ENCODE data around the gene TRIO. TPM values are rescaled to one million over a fixed set of nuclear protein-coding genes. Genes with fewer than 3 reads are reported as not detected.
A peak's percentile ranks its signal among the peaks of the same experiment; 100 is the strongest.

The TRIO gene
- total and polyA plus RNA-seq, 2 donors (not counting 3 experiments of a cell fraction or from before 2014, with no cell fraction given) = 82.9 to 248 TPM

GRCh38 chr5:14156290-14156649 lies 13.1 kb downstream of the TRIO start:
- dilution Hi-C loops (cut with MboI; ENCODE audit: extremely low pct_ligation_motif_present, low sequenced_read_pairs) = no loop called here
- Histone ChIP-seq H2AFZ (ENCODE audit: low read depth, low read length) (no peak overlapping the region), H3K4me1 (ENCODE audit: control insufficient read depth, extremely low read depth, insufficient read depth, low read length) (peaks cover 59% of the 10 kb centered on the region), H3K9me3 (replicated peaks; ENCODE audit: control insufficient read depth, insufficient read depth, low read length) (no peaks in the 10 kb centered on the region), H3K27ac (ENCODE audit: insufficient read depth, low read depth, low read length) (peak overlapping the region; percentile 97), H3K4me2 (ENCODE audit: insufficient read depth, low read length) (peak overlapping the region; percentile 87), H3K9ac (replicated peaks; ENCODE audit: extremely low read depth, insufficient read depth, low read length) (peak overlapping the region; percentile 89), H3K4me3 (replicated peaks in 1 of 3; ENCODE audit: insufficient read depth in 1 of 3, low read depth in 1 of 3, low read length in 3 of 3) (no peak overlapping the region), H3K9me1 (replicated peaks; ENCODE audit: control insufficient read depth, extremely low read depth, insufficient read depth, low read length) (no peaks in the 10 kb centered on the region), H3K79me2 (ENCODE audit: control insufficient read depth, insufficient read depth, low read length) (peaks cover 99% of the 10 kb centered on the region), H3K27me3 (ENCODE audit: control insufficient read depth in 2 of 2, insufficient read depth in 2 of 2, low read length in 2 of 2) (no peaks in the 10 kb centered on the region), H3K36me3 (ENCODE audit: control insufficient read depth in 2 of 2, extremely low read depth in 1 of 2, insufficient read depth in 2 of 2, low read length in 2 of 2) (no peaks in the 10 kb centered on the region), H4K20me1 (replicated peaks; ENCODE audit: control insufficient read depth, extremely low read depth, insufficient read depth, low read length) (peaks cover 11% of the 10 kb centered on the region)
- BruUV-seq (replicated peaks) = TSS peak; percentile 42
- DNase-seq (ENCODE audit: low read depth, low spot score) (no peak), FAIRE-seq (no peak)
- CTCF ChIA-PET = interaction anchor here (0.8 to 4.4 kb wide), 17 partner anchors 9 to 169 kb away, joined by 3 to 26 read pairs (median 5); partner anchors contain the start of gene TRIO
- intact Hi-C loops (cut with micrococcal nuclease) = loop anchor here (2.0 kb wide), 1 partner anchor 31 kb away; no protein-coding TSS in a partner anchor
- TF ChIP-seq POLR2AphosphoS5 (IDR thresholded peaks at IDR 0.05; ENCODE audit: insufficient read depth, low read depth, low read length) = no peak
- no peak for TF ChIP-seq GATA2 (IDR thresholded peaks at IDR 0.05; ENCODE audit: insufficient read depth, insufficient read length, low read depth, low read length)
- TF ChIP-seq EZH2 (IDR thresholded peaks at IDR 0.05; ENCODE audit: borderline replicate concordance, low read depth, low read length, severe bottlenecking) = no peak
- TF ChIP-seq MYC (IDR thresholded peaks at IDR 0.05; ENCODE audit: low read depth, low read length) = no peak
- no peak for TF ChIP-seq JUN (IDR thresholded peaks at IDR 0.05; ENCODE audit: borderline replicate concordance, insufficient read depth, insufficient read length, low read depth)
- no peak for TF ChIP-seq FOS (IDR thresholded peaks at IDR 0.05; ENCODE audit: borderline replicate concordance, insufficient read depth, low read length)
- no peak for TF ChIP-seq POLR2A (IDR thresholded peaks at IDR 0.05; ENCODE audit: low read depth, low read length)
- TF ChIP-seq CTCF (IDR thresholded peaks at IDR 0.05; ENCODE audit: extremely low read depth in 1 of 2, insufficient read depth in 1 of 2, low read depth in 1 of 2, low read length in 2 of 2) = no peak
- no peak for TF ChIP-seq MAX (IDR thresholded peaks at IDR 0.05; ENCODE audit: insufficient read depth, insufficient read length)
- POLR2A ChIA-PET = interaction anchor here (1.3 to 1.8 kb wide), 4 partner anchors 9 to 170 kb away, joined by 3 to 6 read pairs (median 4); no protein-coding TSS in a partner anchor
